HG03460 (cell line): Measurements from ENCODE around the gene HIBCH.
"Not testable (repeated sequence)": the region's sequence is repeated elsewhere in the genome, so short reads cannot be mapped to it uniquely, and the experiment has no call there.

ENCODE experiments used
- ATAC-seq: cut with Tn5 transposase; IDR thresholded peaks from one replicate; pipeline ENCODE4 v1.9.1; 2021; ENCODE audit not compliant: unreplicated experiment

HIBCH gene

GRCh38 chr2:190255676-190256075, 64.0 kb downstream of the HIBCH start:
- ATAC-seq: no peak

GRCh38 chr2:190254063-190254850, 65.4 kb downstream of the HIBCH start:
- no peak for ATAC-seq

- no peak for ATAC-seq
These were observed 69.2 kb downstream of the HIBCH start for GRCh38 chr2:190250421-190250820.

- no peak for ATAC-seq
These were observed 84.0 kb downstream of the HIBCH start for GRCh38 chr2:190235551-190236075.

- no peak for ATAC-seq
These were observed 84.5 kb downstream of the HIBCH start for GRCh38 chr2:190235101-190235500.

GRCh38 chr2:190223989-190224388, 95.6 kb downstream of the HIBCH start:
- not testable (repeated sequence) for ATAC-seq

- ATAC-seq: not testable (repeated sequence)
These were observed 96.9 kb downstream of the HIBCH start for GRCh38 chr2:190222745-190223144.

- ATAC-seq: no peak
These were observed 98.2 kb downstream of the HIBCH start for GRCh38 chr2:190221429-190221828.

- ATAC-seq: no peak
These were observed 100.4 kb downstream of the HIBCH start for GRCh38 chr2:190219186-190219585.

- no peak for ATAC-seq
These were observed 102.0 kb downstream of the HIBCH start for GRCh38 chr2:190217616-190218015.

- no peak for ATAC-seq
These were observed 102.8 kb downstream of the HIBCH start for GRCh38 chr2:190216829-190217228.

- no peak for ATAC-seq
These were observed 104.0 kb downstream of the HIBCH start for GRCh38 chr2:190215620-190216019.

GRCh38 chr2:190214426-190215194, 105.0 kb downstream of the HIBCH start:
- no peak for ATAC-seq

GRCh38 chr2:190213441-190214335, 105.9 kb downstream of the HIBCH start:
- ATAC-seq: no peak

GRCh38 chr2:190210471-190210870, 109.2 kb downstream of the HIBCH start:
- ATAC-seq: no peak

GRCh38 chr2:190209559-190209958, 110.1 kb downstream of the HIBCH start:
- ATAC-seq: no peak

GRCh38 chr2:190207930-190208329, 111.7 kb downstream of the HIBCH start:
- ATAC-seq: no peak

- ATAC-seq: no peak
These were observed 114.0 kb downstream of the HIBCH start for GRCh38 chr2:190205657-190206056.

- ATAC-seq: no peak
These were observed 117.0 kb downstream of the HIBCH start for GRCh38 chr2:190202604-190203003.

- no peak for ATAC-seq
These were observed 117.6 kb downstream of the HIBCH start for GRCh38 chr2:190202018-190202417.

GRCh38 chr2:190200603-190201002, 119.0 kb downstream of the HIBCH start:
- ATAC-seq: no peak
